Calu3 (cell line): ENCODE data around the gene PBX3. TPM values are rescaled to one million over a fixed set of nuclear protein-coding genes. Genes with fewer than 3 reads are reported as not detected.

Experiments
- BruUV-seq: library from RNA; stranded (reverse); fragments of 400-500 nt; replicated peaks from 2 replicates; lab custom pipeline; 2021; lab: Mats Ljungman, UMichigan
- CTCF ChIA-PET: fragments of 300-600 bp; sonication (Branson Sonifier 250); formaldehyde crosslinking; loops from one replicate; lab custom pipeline; 2022; ENCODE audit warnings: antibody characterized with exemption; lab: Charles Lee
- DNase-seq: peaks from one replicate; pipeline ENCODE4 v3.0.0; 2022
- H3K27ac Mint-ChIP-seq: one replicate; pipeline ENCODE4 v1.8.0; 2022; ENCODE audit warnings: mixed read lengths; ENCODE audit not compliant: unreplicated experiment
- H3K27me3 Mint-ChIP-seq: one replicate; pipeline ENCODE4 v1.8.0; 2022; ENCODE audit warnings: mixed read lengths; ENCODE audit not compliant: unreplicated experiment
- H3K36me3 Mint-ChIP-seq: one replicate; pipeline ENCODE4 v1.8.0; 2022; ENCODE audit warnings: mild to moderate bottlenecking, moderate library complexity, mixed read lengths; ENCODE audit not compliant: insufficient read depth, unreplicated experiment
- H3K4me1 Mint-ChIP-seq: one replicate; pipeline ENCODE4 v1.8.0; 2022; ENCODE audit warnings: mild to moderate bottlenecking, low read depth, mixed read lengths; ENCODE audit not compliant: unreplicated experiment
- H3K4me3 Mint-ChIP-seq: one replicate; pipeline ENCODE4 v1.8.0; 2022; ENCODE audit warnings: mild to moderate bottlenecking, low read depth, moderate library complexity, mixed read lengths; ENCODE audit not compliant: unreplicated experiment
- H3K9me3 Mint-ChIP-seq: one replicate; pipeline ENCODE4 v1.8.0; 2022; ENCODE audit warnings: low read depth, mixed read lengths; ENCODE audit not compliant: unreplicated experiment
- intact Hi-C: fragments of 100-400 bp; cut with micrococcal nuclease; formaldehyde crosslinking; loops from one replicate; pipeline ENCODE4 v1.10.0; 2022; ENCODE audit not compliant: unreplicated experiment
- total RNA-seq: library from RNA; stranded (reverse); gene quantifications from 2 replicates; pipeline ENCODE4 v1.2.3, GENCODE V29; 2022
- TF ChIP-seq, protein P1 (sequence below): fragments of 200-600 bp; IDR thresholded peaks from one replicate; pipeline ENCODE4 v1.8.0; 2022; ENCODE audit warnings: antibody characterized with exemption; ENCODE audit not compliant: unreplicated experiment

PBX3 gene
- total RNA-seq, 1 experiment from 2014 or later, result 8.0 TPM

DNA sequence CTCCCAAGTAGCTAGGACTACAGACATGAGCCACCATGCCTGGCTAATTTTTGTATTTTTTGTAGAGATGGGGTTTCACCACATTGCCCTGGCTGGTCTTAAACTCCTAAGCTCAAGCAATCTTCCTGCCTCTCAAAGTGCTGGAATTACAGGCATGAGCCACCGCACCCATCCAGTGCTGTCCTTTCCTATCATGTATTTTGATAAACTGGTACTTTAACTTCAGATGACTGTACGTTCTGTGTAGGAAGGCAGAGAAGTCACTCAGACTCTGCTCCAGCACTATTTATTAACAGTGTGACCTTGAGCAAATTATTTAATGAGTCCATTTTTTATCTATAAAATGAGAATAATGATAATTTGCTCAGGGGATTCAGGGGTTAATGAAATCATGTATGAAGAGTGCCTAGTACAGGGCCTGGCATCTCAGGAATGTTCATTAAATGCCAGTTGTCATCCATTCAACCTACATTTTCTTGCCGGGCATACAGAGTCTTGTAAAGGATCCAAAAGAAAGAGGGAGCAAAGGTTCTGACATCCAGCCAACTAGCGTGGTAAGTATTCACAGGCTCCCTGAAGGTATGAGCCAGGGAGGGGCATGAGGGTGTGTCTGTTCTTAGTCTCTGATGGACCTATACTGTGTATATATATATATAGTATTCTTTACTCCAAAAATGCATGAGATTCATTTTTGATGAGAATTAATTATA lies 201.9 kb downstream of the PBX3 start:
- no peak for DNase-seq
- TF ChIP-seq, protein P1, sequence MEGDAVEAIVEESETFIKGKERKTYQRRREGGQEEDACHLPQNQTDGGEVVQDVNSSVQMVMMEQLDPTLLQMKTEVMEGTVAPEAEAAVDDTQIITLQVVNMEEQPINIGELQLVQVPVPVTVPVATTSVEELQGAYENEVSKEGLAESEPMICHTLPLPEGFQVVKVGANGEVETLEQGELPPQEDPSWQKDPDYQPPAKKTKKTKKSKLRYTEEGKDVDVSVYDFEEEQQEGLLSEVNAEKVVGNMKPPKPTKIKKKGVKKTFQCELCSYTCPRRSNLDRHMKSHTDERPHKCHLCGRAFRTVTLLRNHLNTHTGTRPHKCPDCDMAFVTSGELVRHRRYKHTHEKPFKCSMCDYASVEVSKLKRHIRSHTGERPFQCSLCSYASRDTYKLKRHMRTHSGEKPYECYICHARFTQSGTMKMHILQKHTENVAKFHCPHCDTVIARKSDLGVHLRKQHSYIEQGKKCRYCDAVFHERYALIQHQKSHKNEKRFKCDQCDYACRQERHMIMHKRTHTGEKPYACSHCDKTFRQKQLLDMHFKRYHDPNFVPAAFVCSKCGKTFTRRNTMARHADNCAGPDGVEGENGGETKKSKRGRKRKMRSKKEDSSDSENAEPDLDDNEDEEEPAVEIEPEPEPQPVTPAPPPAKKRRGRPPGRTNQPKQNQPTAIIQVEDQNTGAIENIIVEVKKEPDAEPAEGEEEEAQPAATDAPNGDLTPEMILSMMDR, result no peak
- intact Hi-C loops, result no loop called here
- no TSS peak for BruUV-seq
- H3K9me3 Mint-ChIP-seq, result no peaks in the 10 kb centered on the region
- H3K4me1 Mint-ChIP-seq, result no peaks in the 10 kb centered on the region
- H3K27ac Mint-ChIP-seq, result no peak overlapping the region
- no peaks in the 10 kb centered on the region for H3K27me3 Mint-ChIP-seq
- H3K36me3 Mint-ChIP-seq, result no peaks in the 10 kb centered on the region
- CTCF ChIA-PET, result no interaction called here
- H3K4me3 Mint-ChIP-seq, result no peak overlapping the region

DNA sequence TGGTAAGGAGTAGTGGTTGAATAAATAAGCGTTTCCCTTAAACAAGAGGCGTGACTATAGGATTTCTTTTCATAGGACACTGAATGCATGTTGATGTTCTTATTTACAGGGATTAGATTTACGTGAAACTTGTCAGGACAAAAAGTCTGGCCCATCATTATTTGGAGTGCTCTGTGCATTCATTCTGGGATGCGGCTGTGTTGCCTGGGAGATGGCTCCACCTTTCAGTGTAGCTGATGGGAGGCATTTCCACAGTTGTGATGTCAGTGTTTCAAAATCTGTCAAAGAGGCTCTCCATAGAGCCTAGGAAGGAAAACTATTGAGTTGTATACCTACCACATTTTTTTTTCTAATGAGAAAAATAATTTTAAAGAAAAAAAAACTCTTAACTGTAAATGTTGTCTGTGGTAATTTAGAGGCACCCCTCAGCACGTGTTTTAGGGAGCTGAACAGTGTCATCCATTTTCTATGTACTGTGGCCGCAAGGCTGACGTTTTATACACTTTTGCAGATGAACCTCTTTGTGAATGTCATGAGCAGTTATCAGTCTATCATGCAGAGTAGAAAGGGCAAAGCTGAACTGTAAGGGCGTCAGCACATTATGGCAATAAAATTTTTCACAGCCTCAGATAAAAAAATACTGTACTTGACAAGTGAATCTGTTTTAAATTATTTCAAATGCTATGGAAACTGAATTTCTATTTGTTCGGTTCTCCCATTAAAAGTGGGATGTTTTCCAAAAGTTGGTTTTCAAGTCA lies 202.7 kb downstream of the PBX3 start:
- no TSS peak for BruUV-seq
- Mint-ChIP-seq H3K9me3 (no peaks in the 10 kb centered on the region), H3K27me3 (no peaks in the 10 kb centered on the region), H3K36me3 (no peaks in the 10 kb centered on the region), H3K27ac (no peak overlapping the region), H3K4me3 (no peak overlapping the region), H3K4me1 (no peaks in the 10 kb centered on the region)
- CTCF ChIA-PET, result no interaction called here
- intact Hi-C loops, result no loop called here
- TF ChIP-seq, protein P1, result no peak
- no peak for DNase-seq

DNA sequence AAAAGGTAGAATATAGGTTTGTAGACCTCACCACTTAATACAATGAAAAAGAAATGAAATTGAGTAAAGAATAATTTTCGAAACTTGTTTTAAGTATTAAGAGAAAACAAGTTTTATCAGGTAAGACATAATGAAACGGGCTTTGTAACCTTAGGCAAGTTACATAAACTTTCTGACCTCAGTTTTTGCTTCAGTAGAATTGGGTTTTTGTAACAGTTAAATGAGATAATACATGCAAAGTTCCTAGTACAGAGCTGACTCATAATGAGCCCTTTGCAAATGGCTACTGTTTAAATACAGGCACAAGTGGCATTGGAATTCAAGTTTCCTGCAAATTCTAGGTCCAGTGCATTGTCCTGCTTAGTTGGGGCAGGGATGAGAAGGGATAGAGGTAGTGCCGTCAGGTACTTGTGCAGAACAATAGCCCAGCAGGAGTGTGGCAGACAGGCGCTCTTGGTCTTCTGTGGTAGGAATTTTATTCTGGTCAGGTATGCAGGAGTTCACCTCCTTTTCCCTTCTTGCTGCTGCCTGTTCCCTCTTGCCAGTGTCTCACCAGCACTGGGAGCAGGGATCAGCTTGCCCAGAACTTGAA lies 203.8 kb downstream of the PBX3 start:
- TF ChIP-seq, protein P1, result no peak
- no peak overlapping the region for H3K27ac Mint-ChIP-seq
- DNase-seq, result no peak
- BruUV-seq, result no TSS peak
- no peaks in the 10 kb centered on the region for H3K9me3 Mint-ChIP-seq
- H3K36me3 Mint-ChIP-seq, result no peaks in the 10 kb centered on the region
- CTCF ChIA-PET, result no interaction called here
- no peak overlapping the region for H3K4me3 Mint-ChIP-seq
- intact Hi-C loops, result no loop called here
- no peaks in the 10 kb centered on the region for H3K27me3 Mint-ChIP-seq
- no peaks in the 10 kb centered on the region for H3K4me1 Mint-ChIP-seq

DNA sequence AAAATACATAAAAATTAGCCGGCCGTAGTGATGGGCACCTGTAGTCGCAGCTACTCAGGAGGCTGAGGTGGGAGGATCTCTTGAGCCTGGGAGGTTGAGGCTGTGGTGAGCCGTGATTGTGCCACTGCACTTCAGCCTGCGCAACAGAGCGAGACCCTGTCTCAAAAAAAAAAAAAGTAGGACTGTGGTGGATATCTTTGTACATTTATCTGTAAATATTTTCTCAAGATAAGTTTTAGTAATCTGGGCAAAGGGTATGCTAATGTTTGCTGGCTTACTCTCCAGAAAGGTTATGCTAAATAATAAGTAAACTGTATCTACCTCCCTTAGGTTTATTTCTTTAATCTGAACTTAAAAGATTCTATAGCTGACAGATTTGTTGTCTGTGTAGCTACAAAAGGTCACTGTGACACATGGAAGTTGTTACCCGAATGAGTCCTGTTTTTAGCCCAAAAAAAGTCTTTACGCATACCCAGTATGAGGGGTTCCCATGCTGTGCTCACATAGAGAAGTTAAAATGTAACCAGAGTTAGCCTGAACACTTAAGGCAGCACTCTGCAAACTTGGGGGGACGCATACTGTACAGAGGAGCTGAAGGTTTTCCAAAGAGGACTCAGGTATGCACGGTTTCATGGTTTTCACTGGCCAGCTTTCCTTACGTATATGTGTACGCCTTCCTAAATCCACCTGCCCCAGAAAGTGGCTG lies 206.3 kb downstream of the PBX3 start:
- BruUV-seq, result no TSS peak
- Mint-ChIP-seq H3K27me3 (no peaks in the 10 kb centered on the region), H3K9me3 (no peaks in the 10 kb centered on the region), H3K4me3 (no peak overlapping the region), H3K27ac (no peak overlapping the region), H3K36me3 (no peaks in the 10 kb centered on the region), H3K4me1 (no peaks in the 10 kb centered on the region)
- TF ChIP-seq, protein P1, result no peak
- intact Hi-C loops, result no loop called here
- CTCF ChIA-PET, result no interaction called here
- no peak for DNase-seq
